Amniotic epithelial cell (primary cell): ENCODE results near the gene RICTOR.

Experiments
- DNase-seq: peaks from one replicate; pipeline ENCODE4 v3.0.0-alpha.2; 2010; ENCODE audit warnings: low read depth

Gene RICTOR

DNA sequence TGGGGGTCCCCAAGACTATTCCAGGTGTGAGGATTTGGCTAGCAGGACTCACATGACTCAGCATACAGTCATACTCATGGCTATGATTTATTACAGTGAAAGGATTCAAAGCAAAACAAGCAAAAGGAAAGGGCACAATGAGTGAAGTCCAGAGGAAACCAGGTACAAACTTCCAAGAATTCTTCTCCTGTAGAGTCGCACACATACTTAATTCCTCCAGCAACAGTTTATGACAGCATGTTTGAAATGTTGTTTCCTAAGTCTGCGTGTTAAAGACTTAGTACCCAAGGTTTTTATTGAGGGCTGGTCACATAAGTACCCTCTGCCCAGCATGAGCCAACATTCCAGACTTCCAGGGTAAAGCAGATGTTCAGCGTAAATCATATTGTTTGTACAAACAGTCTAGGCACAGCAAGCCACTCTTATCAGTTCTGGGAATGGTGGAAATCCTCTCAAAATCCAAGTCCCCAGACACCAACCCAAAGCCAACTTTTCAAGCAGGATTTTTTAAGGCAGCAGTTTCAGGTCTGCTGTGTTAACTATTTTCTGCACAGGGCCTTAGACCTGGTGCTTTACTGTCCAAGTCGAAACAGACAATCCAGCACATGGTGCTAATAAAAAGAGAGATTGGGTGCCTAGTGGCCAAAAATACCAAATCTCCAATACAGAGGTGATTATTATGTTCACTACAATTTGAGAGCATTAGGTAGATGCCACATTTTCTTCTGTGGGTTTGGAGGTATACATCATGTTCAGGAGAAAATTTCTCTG is 18.6 kb upstream of the RICTOR start:
- peak; percentile 68 for DNase-seq

GRCh38 chr5:39091940-39092580 is 17.9 kb upstream of the RICTOR start:
- no peak for DNase-seq

DNA sequence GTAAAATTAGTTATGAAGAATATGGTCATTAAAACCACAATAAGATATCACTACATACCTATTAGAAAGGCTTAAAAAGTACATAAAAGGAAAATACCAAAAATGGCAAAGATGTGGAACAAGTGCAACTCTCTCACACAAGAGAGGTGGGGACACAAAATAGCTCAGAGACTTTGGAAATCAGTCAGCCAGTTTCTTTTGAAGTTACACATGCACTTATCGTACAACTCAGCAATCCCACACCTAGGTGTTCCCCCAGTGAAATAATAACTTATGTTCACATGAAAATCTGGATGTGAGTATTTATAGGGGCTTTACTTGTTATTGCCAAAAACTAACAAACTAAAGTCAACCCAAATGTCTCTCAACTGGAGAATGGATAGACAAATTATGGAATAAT is 9.8 kb upstream of the RICTOR start:
- DNase-seq: no peak

DNA sequence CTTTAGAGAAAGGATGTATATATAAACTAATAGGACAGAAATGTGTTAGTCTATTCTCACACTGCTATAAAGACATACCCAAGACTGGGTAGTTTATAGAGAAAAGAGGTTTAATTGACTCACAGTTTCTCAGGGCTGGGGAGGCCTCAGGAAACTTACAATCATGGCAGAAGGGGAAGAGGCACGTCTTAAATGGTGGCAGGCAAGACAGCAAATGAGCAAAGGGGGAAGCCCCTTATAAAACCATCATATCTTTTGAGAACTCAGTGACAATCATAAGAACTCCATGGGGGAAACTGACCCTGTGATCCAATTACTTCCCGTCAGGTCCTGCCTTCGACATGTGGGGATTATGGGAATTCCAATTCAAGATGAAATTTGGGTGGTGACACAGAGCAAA is 8.8 kb upstream of the RICTOR start:
- DNase-seq: no peak

GRCh38 chr5:39080597-39081204 is 6.5 kb upstream of the RICTOR start:
- peak; percentile 85 for DNase-seq

DNA sequence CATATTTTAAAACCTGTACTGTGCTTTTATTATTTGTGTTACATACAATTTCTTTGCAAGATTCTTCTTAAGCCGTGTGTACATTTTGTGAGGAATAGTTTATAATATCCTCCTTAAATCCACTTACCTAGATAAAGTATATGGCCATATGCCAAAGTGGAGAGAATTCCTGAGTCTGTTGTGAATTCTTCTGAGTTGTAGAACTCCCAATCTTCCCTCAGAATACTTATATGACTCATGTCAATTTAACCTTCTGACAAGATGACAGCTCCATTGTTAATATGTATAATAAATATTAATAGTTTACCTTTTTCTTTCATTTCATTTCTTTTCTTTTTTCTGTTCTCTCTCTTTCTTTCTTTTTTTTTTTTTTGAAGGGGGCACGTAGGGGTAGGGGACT is 6.0 kb upstream of the RICTOR start:
- peak; percentile 55 for DNase-seq

- DNase-seq: no peak
Measured at GRCh38 chr5:39079147-39079546, 4.9 kb upstream of the RICTOR start.

DNA sequence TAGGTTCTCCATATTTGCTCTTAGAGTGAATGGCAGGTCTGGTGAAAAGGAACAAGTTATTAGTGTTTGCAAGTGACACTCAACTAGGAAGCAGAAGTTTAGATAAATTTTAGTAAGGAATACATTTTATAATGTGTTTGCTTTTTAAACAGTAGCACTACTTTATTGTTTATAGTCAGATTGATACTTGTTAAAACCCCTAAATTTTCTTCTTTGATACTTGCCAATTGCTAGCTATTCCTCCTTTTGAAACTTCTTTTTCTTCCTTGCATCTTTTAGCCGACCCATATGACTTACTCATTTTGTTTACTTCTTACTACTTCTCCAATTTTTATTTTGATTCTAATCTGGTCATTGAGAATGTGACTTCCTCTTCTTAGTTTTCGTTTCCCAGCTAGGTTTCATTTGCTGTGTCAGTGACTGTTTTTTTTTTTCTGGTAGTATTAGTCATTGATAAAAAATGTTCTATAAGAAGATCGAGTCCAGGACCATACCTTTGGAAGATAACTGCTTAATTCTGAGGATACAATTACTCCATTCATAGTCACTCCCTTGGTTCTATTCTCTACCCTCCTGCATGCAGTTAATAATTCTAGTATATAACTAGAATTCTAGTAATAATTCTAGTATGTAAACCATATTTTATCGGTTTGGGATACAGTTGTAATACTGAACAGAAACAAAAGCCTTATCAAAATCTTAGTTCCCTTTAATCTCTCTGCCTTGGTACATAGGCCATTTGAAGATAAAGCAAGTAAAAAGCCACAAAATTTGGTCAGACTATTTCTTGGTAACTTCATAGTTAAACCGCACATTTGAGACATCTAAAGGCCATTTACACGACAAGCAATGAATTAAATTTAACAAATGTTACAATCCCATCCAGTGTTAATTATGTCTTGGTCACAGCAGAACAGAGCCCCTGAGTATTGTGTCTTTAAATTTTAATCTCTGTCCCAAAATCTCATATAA is 2.8 kb upstream of the RICTOR start:
- DNase-seq: peak; percentile 32

DNA sequence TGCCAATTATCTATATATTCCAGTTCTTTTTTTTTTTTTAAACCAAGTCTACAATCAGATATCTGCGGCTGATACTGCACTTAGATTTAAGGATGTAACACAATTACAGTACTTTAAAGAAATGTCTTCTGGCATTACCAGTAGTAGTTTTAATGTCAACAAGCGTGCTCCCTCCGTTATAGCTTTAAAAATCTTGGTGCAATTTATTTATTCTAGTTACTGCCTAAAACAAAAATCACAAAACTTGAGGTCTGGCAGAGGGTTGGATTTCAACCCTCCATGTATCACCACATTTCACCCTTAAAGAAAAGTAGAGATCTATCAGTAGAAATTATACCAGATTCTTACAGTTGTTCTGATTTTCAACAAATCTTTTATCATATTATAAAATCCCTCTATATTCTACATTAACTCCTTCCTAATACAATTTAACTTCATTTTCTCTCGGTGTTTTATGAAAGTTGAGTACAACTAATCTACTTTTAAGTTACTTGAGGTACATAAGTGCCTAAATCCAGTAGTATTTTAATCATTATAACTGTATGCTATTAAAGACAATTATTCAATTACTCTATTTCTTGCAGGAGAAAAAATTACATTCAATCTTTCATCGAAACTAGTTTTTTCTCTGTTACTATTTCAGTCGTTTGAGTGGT is 2.0 kb upstream of the RICTOR start:
- no peak for DNase-seq

DNA sequence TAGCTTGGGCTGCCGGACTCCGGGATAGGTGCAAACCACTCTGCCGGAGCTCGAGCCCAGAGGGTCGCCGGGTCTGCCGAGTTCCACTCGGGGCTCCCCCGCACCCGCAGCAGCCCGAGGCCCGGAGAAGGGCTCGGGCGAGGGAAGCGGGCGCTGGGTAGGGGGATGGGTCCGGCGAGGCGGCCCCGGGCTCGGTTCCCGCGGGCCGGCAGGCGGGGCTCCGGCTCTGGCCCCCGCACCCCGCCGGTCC is 507 bp downstream of the RICTOR start:
- no peak for DNase-seq

DNA sequence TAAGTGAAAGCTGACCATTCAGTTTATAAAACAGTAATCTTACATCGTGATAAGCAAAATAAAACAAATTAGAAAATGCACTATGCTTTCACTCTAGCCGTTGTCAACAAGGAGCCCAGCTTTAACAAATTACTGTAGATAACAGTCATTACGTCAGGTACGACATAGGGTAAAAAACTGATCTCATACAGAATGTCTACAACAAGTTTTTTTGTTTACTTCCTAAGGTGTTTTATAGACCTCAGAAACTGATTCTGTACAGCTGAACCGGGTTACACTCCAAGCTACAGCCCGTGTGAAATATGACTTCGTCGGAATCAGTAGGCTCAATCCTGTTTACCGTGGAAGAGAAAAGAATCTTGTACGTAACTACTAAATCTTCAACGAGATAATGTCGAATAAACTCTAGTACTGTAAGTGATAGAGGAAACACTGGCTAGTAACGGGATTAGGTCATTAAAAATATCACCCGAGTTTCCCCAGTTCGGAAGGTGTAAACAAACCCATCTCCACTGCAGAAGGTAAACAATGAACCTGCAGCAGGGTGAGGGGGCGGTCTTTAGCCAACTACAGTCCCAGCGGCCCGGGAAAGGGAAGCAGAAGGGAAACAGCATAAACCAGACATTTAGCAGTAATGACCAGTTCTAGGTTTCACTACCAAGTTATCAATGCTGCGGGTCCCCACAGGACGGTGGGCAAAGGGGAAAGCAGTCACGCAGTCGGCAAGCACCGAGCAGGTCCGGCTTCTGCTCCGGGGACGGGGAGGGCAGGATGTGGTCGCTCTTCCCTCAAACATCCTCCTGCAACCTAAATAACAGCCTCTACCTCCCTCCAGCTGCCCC is 1.1 kb downstream of the RICTOR start:
- peak; percentile 69 for DNase-seq

DNA sequence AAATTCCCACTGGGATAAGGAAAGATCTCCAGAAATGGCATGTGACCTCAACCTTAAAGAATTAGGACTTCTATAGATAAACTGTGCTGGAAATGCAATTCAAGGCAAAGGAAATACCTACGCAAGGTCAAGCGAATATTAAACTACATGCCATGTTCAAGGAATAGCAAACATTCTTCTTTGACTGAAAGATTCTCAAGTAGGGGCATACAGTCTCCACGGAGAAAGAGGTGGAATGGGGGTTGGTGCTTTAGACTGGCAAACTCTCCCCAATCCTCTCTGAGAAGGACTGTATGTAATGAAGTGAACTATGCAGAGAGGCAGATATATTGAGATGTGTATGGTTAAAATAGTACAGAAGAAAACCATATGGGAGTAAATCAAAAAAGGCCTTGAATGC is 6.1 kb downstream of the RICTOR start:
- DNase-seq: peak; percentile 24

- no peak for DNase-seq
Measured at GRCh38 chr5:39064450-39064849, 9.7 kb downstream of the RICTOR start.

- DNase-seq: no peak
Measured at GRCh38 chr5:39063037-39063436, 11.2 kb downstream of the RICTOR start.

GRCh38 chr5:39062530-39062929 is 11.7 kb downstream of the RICTOR start:
- peak; percentile 25 for DNase-seq

- no peak for DNase-seq
Measured at GRCh38 chr5:39062104-39062503, 12.1 kb downstream of the RICTOR start.

- no peak for DNase-seq
Measured at GRCh38 chr5:39059064-39059463, 15.1 kb downstream of the RICTOR start.

- no peak for DNase-seq
Measured at GRCh38 chr5:39058178-39058921, 15.8 kb downstream of the RICTOR start.

GRCh38 chr5:39057734-39058133 is 16.5 kb downstream of the RICTOR start:
- DNase-seq: no peak

- no peak for DNase-seq
Measured at GRCh38 chr5:39055768-39056398, 18.3 kb downstream of the RICTOR start.
